Measurements from ENCODE around the gene AGBL1.

GRCh38 chr15:86634146-86634545, 554.5 kb downstream of the AGBL1 start:
- TF ChIP-seq POLR2A (IDR thresholded peaks at IDR 0.05; ENCODE audit: low read depth, low read length) (no peak), TAF1 (IDR thresholded peaks at IDR 0.05; ENCODE audit: borderline replicate concordance, low read depth, low read length) (no peak), POLR2AphosphoS5 (IDR thresholded peaks at IDR 0.05; ENCODE audit: low read depth, low read length) (no peak)

All from GM12892 (cell line).